ENCODE data around the gene UROC1. TPM values are rescaled to one million over a fixed set of nuclear protein-coding genes. Genes with fewer than 3 reads are reported as not detected.
A peak's percentile ranks its signal among the peaks of the same experiment; 100 is the strongest.
"Not testable (repeated sequence)": the region's sequence is repeated elsewhere in the genome, so short reads cannot be mapped to it uniquely, and the experiment has no call there.

Gene UROC1
- total RNA-seq, 2 donors from 2014 or later, result not detected

GRCh38 chr3:126539558-126540250 lies 22.1 kb upstream of the UROC1 start:
- DNase-seq (ENCODE audit: low spot score in 2 of 2) (peak in 1 of 2 donors; percentile 28), ATAC-seq (no peak)
- Mint-ChIP-seq H3K36me3 (no peaks in the 10 kb centered on the region), H3K9me3 (peaks cover 3 to 5% of the 10 kb centered on the region in 2 donors), H3K27ac (peak overlapping the region in 1 of 2 donors; percentile 50)

- peaks cover 3 to 5% of the 10 kb centered on the region in 2 donors for H3K9me3 Mint-ChIP-seq
- no peak for ATAC-seq
- DNase-seq (ENCODE audit: low spot score in 2 of 2), result no peak
- no peak overlapping the region for H3K27ac Mint-ChIP-seq
- no peaks in the 10 kb centered on the region for H3K36me3 Mint-ChIP-seq
These were observed 21.4 kb upstream of the UROC1 start for GRCh38 chr3:126538966-126539365.

GRCh38 chr3:126538316-126538715 lies 20.7 kb upstream of the UROC1 start:
- Mint-ChIP-seq H3K36me3 (no peaks in the 10 kb centered on the region), H3K27ac (no peak overlapping the region), H3K9me3 (peaks cover 3 to 5% of the 10 kb centered on the region in 2 donors)
- no peak for ATAC-seq
- DNase-seq (ENCODE audit: low spot score in 2 of 2), result no peak

- ATAC-seq (peak in 1 of 2 donors; percentile 18), DNase-seq (ENCODE audit: low spot score in 2 of 2) (peak in 1 of 2 donors; percentile 34)
- Mint-ChIP-seq H3K27ac (no peak overlapping the region), H3K36me3 (no peaks in the 10 kb centered on the region), H3K9me3 (peaks cover 3 to 5% of the 10 kb centered on the region in 2 donors)
These were observed 20.2 kb upstream of the UROC1 start for GRCh38 chr3:126537730-126538281.

- H3K27ac Mint-ChIP-seq, result no peak overlapping the region
- no peaks in the 10 kb centered on the region for H3K36me3 Mint-ChIP-seq
- ATAC-seq, result no peak
- DNase-seq (ENCODE audit: low spot score in 2 of 2), result peak in 1 of 2 donors; percentile 30
- H3K9me3 Mint-ChIP-seq, result peaks cover 3 to 5% of the 10 kb centered on the region in 2 donors
These were observed 19.6 kb upstream of the UROC1 start for GRCh38 chr3:126537116-126537729.

- ATAC-seq (no peak), DNase-seq (ENCODE audit: low spot score in 2 of 2) (no peak)
- Mint-ChIP-seq H3K9me3 (peaks cover under 1 to 5% of the 10 kb centered on the region in 2 donors), H3K27ac (no peak overlapping the region), H3K36me3 (no peaks in the 10 kb centered on the region)
These were observed 18.6 kb upstream of the UROC1 start for GRCh38 chr3:126536126-126536525.

- no peak overlapping the region for H3K27ac Mint-ChIP-seq
- no peak for ATAC-seq
- H3K36me3 Mint-ChIP-seq, result no peaks in the 10 kb centered on the region
- H3K9me3 Mint-ChIP-seq, result peaks cover 0 to 5% of the 10 kb centered on the region in 2 donors
- no peak for DNase-seq (ENCODE audit: low spot score in 2 of 2)
These were observed 18.1 kb upstream of the UROC1 start for GRCh38 chr3:126535636-126536035.

GRCh38 chr3:126534716-126535115 lies 17.1 kb upstream of the UROC1 start:
- not testable (repeated sequence) for ATAC-seq; H3K36me3 Mint-ChIP-seq; H3K9me3 Mint-ChIP-seq; H3K27ac Mint-ChIP-seq; DNase-seq (ENCODE audit: low spot score in 2 of 2)

GRCh38 chr3:126533506-126533905 lies 15.9 kb upstream of the UROC1 start:
- no peak for DNase-seq (ENCODE audit: low spot score in 2 of 2)
- no peak overlapping the region for H3K27ac Mint-ChIP-seq
- H3K9me3 Mint-ChIP-seq, result no peaks in the 10 kb centered on the region
- ATAC-seq, result no peak
- no peaks in the 10 kb centered on the region for H3K36me3 Mint-ChIP-seq

- no peaks in the 10 kb centered on the region for H3K9me3 Mint-ChIP-seq
- H3K27ac Mint-ChIP-seq, result no peak overlapping the region
- no peaks in the 10 kb centered on the region for H3K36me3 Mint-ChIP-seq
- ATAC-seq, result no peak
- DNase-seq (ENCODE audit: low spot score in 2 of 2), result no peak
These were observed 13.4 kb upstream of the UROC1 start for GRCh38 chr3:126531051-126531330.

GRCh38 chr3:126530171-126531050 lies 12.8 kb upstream of the UROC1 start:
- ATAC-seq (no peak), DNase-seq (ENCODE audit: low spot score in 2 of 2) (no peak)
- H3K36me3 Mint-ChIP-seq, result no peaks in the 10 kb centered on the region
- H3K27ac Mint-ChIP-seq, result no peak overlapping the region
- no peaks in the 10 kb centered on the region for H3K9me3 Mint-ChIP-seq

GRCh38 chr3:126529585-126530170 lies 12.1 kb upstream of the UROC1 start:
- DNase-seq (ENCODE audit: low spot score in 2 of 2), result no peak
- ATAC-seq, result no peak
- peak overlapping the region in 1 of 2 donors; percentile 44 for H3K27ac Mint-ChIP-seq
- H3K9me3 Mint-ChIP-seq, result no peaks in the 10 kb centered on the region
- no peaks in the 10 kb centered on the region for H3K36me3 Mint-ChIP-seq

- no peak overlapping the region for H3K27ac Mint-ChIP-seq
- ATAC-seq (no peak), DNase-seq (ENCODE audit: low spot score in 2 of 2) (no peak)
- no peaks in the 10 kb centered on the region for H3K9me3 Mint-ChIP-seq
- H3K36me3 Mint-ChIP-seq, result no peaks in the 10 kb centered on the region
These were observed 11.4 kb upstream of the UROC1 start for GRCh38 chr3:126528800-126529541.

- H3K36me3 Mint-ChIP-seq, result no peaks in the 10 kb centered on the region
- H3K9me3 Mint-ChIP-seq, result no peaks in the 10 kb centered on the region
- no peak overlapping the region for H3K27ac Mint-ChIP-seq
- DNase-seq (ENCODE audit: low spot score in 2 of 2) (no peak), ATAC-seq (no peak)
These were observed 10.8 kb upstream of the UROC1 start for GRCh38 chr3:126528419-126528799.

GRCh38 chr3:126527455-126528211 lies 10.1 kb upstream of the UROC1 start:
- no peaks in the 10 kb centered on the region for H3K9me3 Mint-ChIP-seq
- ATAC-seq (no peak), DNase-seq (ENCODE audit: low spot score in 2 of 2) (no peak)
- H3K27ac Mint-ChIP-seq, result no peak overlapping the region
- no peaks in the 10 kb centered on the region for H3K36me3 Mint-ChIP-seq

- ATAC-seq (no peak), DNase-seq (ENCODE audit: low spot score in 2 of 2) (no peak)
- no peak overlapping the region for H3K27ac Mint-ChIP-seq
- H3K9me3 Mint-ChIP-seq, result no peaks in the 10 kb centered on the region
- no peaks in the 10 kb centered on the region for H3K36me3 Mint-ChIP-seq
These were observed 9.4 kb upstream of the UROC1 start for GRCh38 chr3:126527006-126527405.
